NT2/D1 (cell line): Measurements from ENCODE around the gene MEG3.

Experiments used
- SUZ12 ChIP-seq: IDR thresholded peaks from 2 replicates; pipeline ENCODE4 v1.6.1; 2011; ENCODE audit not compliant: insufficient read length, insufficient read depth; ENCODE audit errors: extremely low read depth
- YY1 ChIP-seq: IDR thresholded peaks from 2 replicates; pipeline ENCODE4 v1.6.1; 2011; ENCODE audit not compliant: insufficient read length, insufficient read depth
- ZNF274 ChIP-seq: IDR thresholded peaks from 2 replicates; pipeline ENCODE4 v1.6.1; 2011; ENCODE audit warnings: mild to moderate bottlenecking, low read depth, low read length

DNA sequence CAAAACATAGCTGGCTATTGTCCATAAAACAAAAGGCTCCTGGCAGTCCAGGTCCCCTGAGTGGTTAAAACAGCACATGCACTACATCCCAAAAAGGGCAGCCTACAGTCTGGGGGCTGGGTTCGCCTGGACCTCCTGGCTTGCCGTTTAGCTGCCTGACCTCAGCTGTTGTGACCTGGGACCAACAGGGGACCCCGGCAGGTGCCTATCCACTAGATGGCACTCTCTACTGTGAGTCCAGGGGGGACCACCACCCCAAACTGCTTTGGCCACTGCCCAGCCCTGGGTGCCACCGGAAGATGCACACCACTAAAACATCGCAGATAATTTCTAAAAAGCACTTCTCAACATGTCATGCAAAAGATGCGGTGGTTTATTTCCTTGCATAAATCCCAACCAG lies 80.5 kb downstream of the MEG3 start:
- no peak for TF ChIP-seq SUZ12
- no peak for TF ChIP-seq ZNF274
- no peak for TF ChIP-seq YY1
